GM21737 (cell line): ENCODE measurements around the gene SULT1A3.
"Not testable (repeated sequence)": the region's sequence is repeated elsewhere in the genome, so short reads cannot be mapped to it uniquely, and the experiment has no call there.

ENCODE experiments used
- ATAC-seq: cut with Tn5 transposase; IDR thresholded peaks from one replicate; pipeline ENCODE4 v1.9.1; 2021; ENCODE audit warnings: mild to moderate bottlenecking, moderate library complexity; ENCODE audit not compliant: unreplicated experiment

Gene SULT1A3

GRCh38 chr16:30186782-30187555 is 12.1 kb upstream of the SULT1A3 start:
- ATAC-seq: no peak

DNA sequence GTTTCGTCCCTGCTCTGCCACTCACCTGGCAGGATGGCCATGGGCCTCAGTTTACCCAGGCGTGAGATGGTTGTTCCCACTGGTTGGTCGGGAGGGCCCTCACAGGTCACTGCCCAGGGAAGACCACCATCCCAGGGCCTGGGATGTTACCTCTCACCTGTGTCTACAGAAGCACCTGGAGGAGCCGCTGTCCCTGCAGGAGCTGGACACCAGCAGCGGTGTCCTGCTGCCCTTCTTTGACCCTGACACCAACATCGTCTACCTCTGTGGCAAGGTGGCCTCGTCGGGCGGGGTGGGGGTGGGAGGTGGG is 11.5 kb upstream of the SULT1A3 start:
- no peak for ATAC-seq

DNA sequence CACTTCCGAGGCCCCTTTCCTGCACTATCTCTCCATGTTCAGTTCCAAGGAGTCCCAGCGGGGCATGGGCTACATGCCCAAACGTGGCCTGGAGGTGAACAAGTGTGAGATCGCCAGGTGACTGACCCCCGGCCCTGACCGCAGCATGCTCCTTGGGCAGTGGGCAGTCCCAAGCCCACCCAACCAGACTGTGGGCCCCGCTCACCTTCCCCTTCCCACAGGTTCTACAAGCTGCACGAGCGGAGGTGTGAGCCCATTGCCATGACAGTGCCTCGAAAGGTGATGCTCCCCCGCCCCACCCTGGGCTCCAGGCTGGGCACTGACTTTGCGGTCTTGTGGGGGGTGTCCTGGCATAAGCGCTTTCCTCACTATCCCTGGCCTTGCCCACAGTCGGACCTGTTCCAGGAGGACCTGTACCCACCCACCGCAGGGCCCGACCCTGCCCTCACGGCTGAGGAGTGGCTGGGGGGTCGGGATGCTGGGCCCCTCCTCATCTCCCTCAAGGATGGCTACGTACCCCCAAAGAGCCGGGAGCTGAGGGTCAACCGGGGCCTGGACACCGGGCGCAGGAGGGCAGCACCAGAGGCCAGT is 11.0 kb upstream of the SULT1A3 start:
- no peak for ATAC-seq

GRCh38 chr16:30191158-30191557 is 7.9 kb upstream of the SULT1A3 start:
- not testable (repeated sequence) for ATAC-seq

- ATAC-seq: peak; percentile 13
Observed at GRCh38 chr16:30193098-30193497, 6.0 kb upstream of the SULT1A3 start.

- peak; percentile 78 for ATAC-seq
Observed at GRCh38 chr16:30193615-30194014, 5.4 kb upstream of the SULT1A3 start, which contains the start of the genes BOLA2B and SLX1A. Gene BOLA2B (minus strand): TSS chr16:30193666. CDS start chr16:30193595, 71 bp downstream. Gene SLX1A (plus strand): TSS chr16:30193875. CDS start chr16:30194085, 210 bp downstream.

- ATAC-seq: peak; percentile 55
Observed at GRCh38 chr16:30194172-30194925, 4.7 kb upstream of the SULT1A3 start.

DNA sequence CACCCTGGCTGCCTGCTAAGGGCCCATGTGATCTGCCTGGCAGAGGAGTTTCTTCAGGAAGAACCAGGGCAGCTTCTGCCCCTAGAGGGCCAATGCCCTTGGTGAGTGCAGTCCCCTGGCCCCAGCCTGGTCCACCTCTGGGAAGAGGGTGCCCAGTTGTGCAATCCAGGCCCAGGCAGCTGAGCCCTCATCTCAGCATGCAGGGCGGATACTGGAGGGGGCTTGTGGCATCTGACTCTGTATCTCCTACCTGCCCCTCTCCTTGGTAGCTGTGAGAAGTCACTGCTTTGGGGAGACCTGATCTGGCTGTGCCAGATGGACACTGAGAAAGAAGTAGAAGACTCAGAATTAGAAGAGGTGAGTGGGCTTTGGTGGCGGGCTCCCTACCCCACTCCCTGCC is 2.1 kb upstream of the SULT1A3 start:
- ATAC-seq: not testable (repeated sequence)

- ATAC-seq: not testable (repeated sequence)
Observed at GRCh38 chr16:30199608-30200343, 721 bp downstream of the SULT1A3 start.

DNA sequence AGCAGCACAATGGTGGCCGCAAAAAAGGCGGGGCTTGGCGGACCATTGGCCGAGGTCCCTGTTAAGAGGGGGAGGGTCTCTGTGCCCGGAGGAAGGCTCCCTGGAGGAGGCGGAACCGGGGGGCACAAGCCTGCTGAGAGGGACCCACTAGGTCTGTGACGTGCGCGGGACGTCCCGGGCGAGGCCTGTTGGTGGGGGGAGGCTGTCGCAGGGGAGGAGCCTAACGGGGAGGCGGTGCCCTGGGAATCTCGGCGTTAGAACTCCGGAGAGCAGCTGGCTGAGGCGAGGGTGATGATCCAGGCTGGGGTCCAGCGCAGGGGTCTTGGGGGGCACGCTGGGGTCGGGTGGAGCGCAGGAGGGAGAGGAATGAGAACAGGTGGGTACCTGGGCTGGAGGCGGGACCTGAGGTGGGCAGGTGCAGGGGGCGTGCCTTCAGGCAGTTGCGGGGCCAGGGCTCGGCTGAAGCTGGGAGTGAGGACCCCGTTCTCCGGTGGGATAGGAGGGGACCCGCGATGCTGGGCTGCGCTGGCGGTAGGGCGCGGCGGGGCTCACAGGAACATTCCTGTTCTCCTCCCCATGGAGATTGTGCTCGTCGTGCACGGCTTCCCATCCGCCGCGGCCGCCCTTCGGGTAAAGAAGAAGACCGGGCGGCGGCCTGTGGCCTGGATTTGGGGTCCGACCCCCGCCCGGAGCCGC is 6.6 kb downstream of the SULT1A3 start:
- not testable (repeated sequence) for ATAC-seq

DNA sequence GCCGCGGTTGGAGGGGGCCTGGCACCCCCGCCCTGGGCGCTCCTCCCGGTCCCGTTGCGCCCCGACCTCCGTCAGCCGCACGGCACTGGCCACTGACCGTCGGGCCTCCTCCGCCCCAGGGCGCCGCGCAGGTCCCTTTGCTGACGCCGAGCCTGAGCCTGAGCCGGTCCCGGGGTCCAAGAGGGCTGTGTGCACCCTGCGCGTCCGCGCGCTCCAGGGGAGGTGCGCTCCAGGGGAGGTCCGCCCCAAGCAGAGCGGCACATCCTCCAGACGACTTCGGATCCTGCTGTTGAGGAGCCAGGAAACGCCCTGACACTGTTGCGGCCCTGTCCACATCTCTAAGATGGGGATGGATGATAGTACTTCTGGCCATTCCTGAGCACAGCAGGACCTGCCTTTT is 7.2 kb downstream of the SULT1A3 start:
- not testable (repeated sequence) for ATAC-seq

DNA sequence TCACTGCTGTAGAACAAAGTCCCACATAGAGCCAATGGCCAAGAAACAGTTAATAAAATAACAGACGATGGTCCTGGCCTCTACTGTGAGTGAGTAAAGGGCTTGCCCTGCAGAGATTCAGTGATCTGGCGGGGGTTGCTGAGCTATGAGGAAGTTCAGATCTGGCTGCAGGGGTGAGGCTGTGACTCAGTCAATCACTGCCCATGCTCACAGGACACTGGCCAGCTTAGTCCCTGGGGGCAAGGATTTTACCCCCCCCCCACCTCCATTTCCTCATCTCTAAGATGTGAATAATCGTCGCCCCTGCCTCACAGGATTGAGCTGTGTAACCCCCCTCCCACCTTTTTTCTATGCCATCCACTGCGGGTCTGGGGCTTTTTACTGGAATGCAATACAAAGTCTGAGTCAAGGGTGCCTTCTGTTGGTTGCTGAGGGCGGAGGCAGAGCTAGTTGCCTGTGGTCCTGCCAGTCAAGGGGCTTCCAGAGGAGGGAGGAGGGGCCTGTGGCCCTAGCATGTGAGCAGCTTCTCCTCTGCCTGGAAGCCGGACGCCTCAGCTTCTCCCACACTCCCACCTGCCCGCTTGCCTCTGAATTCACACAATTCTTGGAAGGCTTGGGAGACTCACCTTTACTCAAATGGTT is 8.1 kb downstream of the SULT1A3 start:
- not testable (repeated sequence) for ATAC-seq

DNA sequence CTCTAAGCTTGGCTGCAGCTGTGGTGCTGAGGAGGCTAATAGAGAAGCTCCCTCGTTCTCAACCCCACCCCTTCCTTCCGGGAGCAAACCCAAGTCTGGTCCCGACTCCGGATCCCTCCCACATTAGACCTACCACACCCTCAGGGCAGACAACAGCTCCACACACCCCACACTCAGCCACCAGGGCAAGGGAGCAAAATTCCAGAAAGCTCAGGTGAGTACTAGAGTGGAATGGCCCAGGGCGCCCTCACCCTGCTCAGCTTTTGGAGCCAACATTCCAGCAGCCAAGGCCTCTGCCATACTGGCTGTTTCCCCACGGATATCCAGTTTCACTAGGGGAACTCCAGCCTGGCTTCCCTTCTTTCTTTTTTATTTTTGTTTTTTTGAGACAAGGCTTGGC is 10.0 kb downstream of the SULT1A3 start:
- not testable (repeated sequence) for ATAC-seq

GRCh38 chr16:30211414-30211813 is 12.4 kb downstream of the SULT1A3 start:
- ATAC-seq: not testable (repeated sequence)

DNA sequence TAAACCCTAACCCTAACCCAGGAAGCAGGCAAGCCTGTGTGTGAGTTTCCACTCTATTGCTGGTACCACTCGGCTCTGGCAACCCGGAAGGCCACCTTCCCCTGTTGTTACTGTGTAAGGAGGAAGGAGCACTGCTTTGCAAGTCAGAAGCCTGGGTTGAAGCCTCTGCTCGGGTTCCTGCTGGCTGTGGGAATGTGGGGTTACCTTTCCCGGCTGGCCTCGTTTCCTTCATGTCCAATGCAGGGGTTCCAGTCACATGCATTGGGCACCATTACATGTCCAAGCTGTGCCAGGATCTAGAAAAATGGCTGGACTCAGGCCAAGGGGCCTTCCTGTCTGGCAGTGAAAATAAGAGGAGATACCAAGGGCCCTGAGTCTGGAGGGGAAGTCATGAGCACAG is 18.0 kb downstream of the SULT1A3 start:
- ATAC-seq: not testable (repeated sequence)

- not testable (repeated sequence) for ATAC-seq
Observed at GRCh38 chr16:30248379-30248778, 49.3 kb downstream of the SULT1A3 start, which contains the start of gene NPIPB13. Gene NPIPB13 (minus strand): TSS chr16:30248479. CDS start chr16:30245573, 2,906 bp downstream.
